ENCODE measurements around the gene FBXO10.

FBXO10 gene

DNA sequence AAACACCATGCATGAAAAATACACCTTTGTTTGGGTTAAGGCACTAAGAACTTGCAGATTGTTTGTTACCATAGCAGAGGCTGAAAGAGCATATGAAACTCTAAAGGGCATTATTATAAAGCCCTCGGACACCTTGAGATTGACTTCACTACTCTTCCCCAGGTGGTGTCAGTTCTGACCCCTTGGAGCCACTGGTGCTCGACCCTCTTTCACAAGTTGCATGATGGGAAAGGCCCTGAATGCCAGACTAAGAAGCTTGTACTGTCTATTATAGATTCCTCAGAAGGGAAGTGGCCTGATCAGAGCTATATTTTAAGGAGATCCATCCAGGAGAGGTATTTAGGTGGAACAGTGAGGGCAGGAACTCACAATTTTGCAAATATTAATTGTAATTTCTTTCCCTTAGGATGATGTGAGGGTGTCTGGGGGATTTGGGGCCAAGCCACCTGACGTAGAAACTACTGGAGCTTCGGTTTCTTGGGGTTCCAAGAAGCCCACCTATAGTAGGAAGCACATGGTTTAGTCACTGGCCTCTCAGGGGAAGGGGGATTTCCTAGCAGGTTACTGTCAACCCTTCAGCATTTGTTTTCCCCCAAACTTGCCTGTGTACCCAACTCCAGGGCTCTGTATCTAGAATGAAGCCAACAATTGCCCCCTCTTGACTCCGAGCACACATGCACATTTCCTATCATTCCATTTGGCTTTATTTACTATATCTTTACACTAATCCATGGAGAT lies 16.2 kb downstream of the FBXO10 start:
- Histone ChIP-seq H3K27ac (no peak overlapping the region), H3K4me3 (no peak overlapping the region)

DNA sequence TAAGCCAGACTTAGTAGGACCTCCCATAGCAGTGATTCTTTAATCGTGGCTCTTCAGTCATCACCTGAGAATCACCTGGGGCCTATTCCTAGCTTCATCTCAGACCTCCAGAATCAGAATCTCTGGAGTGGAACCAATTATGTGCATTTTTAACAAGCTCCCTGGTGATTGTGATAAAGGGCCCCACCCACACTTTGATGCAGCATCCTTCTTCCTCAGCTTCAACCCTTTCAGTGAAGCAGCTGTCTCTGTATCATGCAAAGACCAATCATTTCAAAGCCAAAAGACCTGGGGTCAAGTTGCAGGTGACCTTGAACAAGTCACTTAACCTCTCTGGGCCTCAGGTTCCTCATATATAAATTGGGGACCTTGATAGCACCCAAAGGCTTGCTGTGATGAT lies 17.1 kb downstream of the FBXO10 start:
- Histone ChIP-seq H3K4me3 (no peak overlapping the region), H3K27ac (no peak overlapping the region)

DNA sequence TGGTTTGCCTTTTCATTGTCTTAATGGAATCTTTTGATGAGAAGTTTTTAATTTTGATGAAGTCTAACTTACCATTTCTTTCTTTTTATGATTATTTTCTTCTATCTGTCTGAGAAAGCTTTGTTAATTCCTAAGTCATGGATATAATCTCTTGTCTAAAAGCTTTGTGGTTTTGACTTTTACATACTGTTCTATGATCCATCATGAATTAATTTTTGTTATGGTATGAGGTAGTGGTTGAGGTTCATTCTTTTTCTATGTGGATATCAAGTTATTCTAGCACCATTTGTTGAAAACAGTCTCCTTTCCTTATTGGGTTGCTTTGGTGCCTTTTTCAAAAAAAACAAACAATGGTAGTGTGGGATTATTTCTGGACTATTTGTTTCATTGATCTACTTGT lies 20.4 kb downstream of the FBXO10 start:
- Histone ChIP-seq H3K4me3 (no peak overlapping the region), H3K27ac (peak overlapping the region in 1 of 21 experiments; percentile 65)

DNA sequence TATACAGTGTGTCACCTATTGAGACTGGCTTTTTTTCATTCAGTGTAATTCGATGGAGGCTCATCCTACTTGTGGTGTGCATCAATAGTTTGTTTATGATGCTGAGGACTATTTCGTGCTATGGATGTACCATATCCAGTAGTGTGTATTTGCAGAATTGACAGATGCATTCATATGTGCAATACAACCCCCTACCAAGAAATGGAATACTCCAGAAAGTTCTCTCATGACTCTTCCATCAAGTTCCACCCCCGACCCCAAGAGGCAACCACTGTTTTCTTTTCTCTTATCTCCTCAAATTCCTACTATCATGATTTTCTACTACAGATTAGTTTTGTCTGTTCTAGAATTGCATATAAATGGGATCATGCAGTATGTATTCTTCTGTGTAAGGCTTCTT lies 21.9 kb downstream of the FBXO10 start:
- no peak overlapping the region for H3K4me3 ChIP-seq
- no peak overlapping the region for H3K27ac ChIP-seq

DNA sequence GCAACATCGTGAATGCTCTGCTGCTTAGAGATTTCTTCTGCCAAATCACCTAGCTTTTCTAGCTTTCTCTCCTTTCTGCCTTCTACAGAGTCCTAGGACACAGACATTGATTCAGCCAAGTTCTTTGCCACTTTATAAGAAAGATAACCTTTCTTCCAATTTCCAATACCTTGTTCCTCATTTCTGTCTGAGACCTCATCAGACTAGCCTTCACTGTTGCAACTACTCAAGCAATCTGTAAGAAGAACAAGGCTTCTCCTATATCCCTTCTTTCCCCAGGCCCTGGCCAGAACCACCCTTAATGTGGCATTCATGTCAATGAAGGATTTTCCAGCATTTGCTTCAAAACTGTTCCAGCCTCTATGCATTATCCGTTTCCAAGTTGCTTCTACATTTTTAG lies 24.3 kb downstream of the FBXO10 start:
- peak overlapping the region in 4 of 21 experiments; percentile 1 to 76 (median 14) for H3K27ac ChIP-seq
- no peak overlapping the region for H3K4me3 ChIP-seq

DNA sequence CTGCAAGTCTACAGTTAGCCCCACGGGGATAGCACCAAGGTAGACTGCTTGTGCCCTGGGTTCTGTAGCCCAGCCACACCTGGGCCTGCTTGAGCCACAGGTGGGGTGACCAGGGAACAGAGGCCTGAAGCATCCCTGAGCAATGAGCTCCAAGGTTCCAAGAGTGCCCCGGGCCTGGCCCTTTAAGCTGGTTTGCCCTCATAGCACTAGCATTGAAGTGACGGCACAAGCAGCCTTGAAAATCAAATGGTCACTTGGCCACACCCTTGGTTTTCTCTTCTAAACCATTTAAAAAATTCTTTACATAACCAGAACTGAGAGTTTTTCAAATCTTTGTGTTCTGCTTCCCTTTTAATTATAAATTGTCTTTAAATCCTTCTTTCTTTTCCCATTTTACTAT lies 24.7 kb downstream of the FBXO10 start:
- Histone ChIP-seq H3K27ac (peak overlapping the region in 5 of 21 experiments; percentile 1 to 76 (median 15)), H3K4me3 (no peak overlapping the region)

DNA sequence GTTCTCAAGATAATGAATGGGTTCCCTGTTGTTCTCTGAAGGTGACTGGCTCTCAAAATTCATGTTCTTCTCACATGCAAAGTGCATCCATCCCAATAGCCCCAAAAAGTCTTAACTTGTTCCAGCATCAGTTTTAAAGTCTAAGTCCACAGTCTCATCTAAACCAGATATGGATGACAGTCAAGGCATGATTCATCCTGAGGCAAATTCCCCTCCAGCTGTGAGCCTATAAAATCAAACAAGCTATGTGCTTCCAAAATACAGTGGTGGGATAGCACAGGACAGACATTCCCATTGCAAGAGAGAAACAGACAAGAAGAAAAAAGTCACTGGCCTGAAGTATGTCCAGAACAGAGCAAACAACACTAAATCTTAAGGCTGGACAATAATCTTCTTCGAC lies 25.4 kb downstream of the FBXO10 start:
- peak overlapping the region in 4 of 21 experiments; percentile 12 to 76 (median 42) for H3K27ac ChIP-seq

DNA sequence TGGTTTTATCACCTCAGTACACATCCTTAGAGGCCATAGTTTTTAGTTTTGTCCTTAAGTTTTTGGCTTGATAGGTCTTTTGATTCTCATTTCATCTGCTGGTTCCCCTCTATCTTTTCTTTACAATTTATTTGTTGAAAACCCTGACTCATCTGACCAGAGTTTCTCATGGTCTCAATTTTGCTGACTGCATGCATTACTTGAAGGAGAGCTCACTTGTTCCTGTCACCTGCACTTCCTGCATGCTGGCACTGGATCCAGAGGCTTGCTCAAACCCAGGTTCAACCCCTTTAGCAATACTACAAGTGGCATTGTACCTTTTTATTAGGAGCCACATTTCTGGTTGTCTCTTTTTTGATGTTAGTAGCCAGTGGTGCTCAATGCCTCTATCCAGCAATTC lies 26.7 kb downstream of the FBXO10 start:
- no peak overlapping the region for H3K27ac ChIP-seq
- H3K4me3 ChIP-seq, result no peak overlapping the region

More for the DNA sequence above, 25.4 kb downstream of the FBXO10 start:
- no peak overlapping the region for H3K4me3 ChIP-seq

DNA sequence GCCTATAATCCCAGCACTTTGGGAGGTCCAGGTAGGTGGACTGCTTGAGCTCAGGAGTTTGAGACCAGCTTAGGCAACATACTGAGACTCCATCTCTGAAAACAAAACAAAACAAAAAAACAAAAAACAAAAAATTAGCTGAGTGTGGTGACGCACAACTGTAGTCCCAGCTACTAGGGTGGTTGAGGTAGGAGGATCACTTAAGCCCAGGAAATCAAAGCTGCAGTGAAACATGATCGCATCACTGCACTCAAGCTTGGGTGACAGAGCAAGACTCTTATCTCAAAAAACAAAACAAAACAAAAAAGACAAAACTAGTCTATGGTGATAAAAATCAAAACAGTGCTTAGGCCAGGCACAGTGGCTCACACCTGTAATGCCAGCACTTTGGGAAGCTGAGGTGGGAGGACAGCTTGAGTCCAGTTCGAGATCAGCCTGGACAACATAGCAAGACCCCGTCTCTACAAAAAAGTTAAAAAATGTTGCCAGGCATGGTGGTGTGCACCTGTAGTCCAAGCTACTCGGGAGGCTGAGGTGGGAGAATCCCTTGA lies 28.8 kb downstream of the FBXO10 start:
- Histone ChIP-seq H3K27ac (no peak overlapping the region), H3K4me3 (no peak overlapping the region)

DNA sequence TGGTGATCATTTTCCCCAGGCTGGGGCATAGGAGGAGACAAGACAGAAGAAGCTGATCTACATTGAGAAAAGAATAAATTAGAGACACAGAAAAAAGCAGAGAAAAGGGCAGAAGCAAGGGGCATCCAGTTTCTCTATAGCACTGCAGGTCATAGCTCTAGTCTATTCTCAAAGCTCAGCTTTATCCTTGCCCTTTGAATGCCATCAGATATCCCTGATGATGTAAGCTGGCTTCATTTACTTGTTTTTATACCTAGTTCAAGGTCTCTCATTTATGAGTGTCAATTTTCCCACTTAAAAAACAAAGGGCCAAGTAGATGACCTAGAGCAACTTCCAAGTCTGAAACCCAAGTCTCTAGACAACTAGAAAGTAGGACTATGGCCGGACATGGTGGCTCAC lies 32.7 kb downstream of the FBXO10 start:
- Histone ChIP-seq H3K4me3 (no peak overlapping the region), H3K27ac (no peak overlapping the region)

DNA sequence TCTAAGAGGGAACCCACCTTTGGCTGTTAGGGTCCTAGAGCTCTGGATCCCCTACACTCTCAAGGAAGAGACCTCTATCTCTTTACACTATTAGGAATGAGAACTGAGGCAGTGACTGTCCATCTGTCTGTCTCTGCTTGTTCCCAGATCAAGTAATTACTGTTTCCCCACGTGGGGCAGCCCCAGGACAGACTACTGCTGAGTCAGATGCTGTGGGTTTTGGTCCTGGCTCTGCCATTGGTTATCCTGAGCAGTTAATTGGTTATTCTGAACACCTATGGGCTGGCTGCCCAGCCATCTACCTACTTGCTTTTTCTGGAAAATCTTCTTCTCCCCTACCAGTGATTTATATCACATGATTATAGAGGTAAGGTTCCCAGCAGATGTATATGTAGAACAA lies 33.3 kb downstream of the FBXO10 start:
- Histone ChIP-seq H3K27ac (no peak overlapping the region), H3K4me3 (no peak overlapping the region)

DNA sequence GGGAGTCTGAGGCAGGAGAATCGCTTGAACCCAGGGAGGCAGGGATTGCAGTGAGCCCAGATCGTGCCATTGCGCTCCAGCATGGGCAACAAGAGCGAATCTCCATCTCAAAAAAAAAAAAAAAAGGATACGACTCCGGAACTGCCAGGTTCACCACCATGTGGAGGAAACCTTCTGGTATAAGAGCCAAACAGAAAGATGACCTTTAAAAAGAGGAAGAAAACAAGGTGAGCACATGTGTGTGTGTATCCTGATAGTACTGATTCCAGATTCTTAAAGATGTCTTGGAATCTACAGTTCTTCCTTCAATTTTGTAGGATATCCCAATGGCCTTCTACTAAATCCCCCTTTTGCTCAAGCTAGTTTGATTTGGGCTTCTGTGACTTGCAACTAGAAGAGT lies 33.7 kb downstream of the FBXO10 start:
- H3K27ac ChIP-seq, result no peak overlapping the region
- no peak overlapping the region for H3K4me3 ChIP-seq

DNA sequence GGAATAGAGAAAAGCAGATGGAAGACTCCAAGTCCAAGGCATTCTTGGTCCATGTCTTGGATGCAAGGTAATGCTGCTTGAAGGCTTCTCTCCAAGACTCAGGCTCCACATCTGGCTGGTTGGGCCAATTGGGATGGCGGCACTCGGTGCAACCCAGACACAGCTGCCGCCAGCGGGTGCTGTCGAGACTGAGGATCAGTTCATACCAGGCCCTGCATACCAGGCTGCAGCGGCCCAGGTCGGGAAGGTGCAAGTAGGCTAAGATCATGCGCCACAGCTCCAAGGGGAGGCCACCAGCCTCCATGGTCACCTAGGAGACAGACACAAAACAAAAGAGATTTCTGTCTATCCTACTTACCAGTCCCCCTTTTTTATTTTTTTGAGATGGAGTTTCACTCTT lies 34.7 kb downstream of the FBXO10 start:
- Histone ChIP-seq H3K4me3 (no peak overlapping the region), H3K27ac (no peak overlapping the region)

DNA sequence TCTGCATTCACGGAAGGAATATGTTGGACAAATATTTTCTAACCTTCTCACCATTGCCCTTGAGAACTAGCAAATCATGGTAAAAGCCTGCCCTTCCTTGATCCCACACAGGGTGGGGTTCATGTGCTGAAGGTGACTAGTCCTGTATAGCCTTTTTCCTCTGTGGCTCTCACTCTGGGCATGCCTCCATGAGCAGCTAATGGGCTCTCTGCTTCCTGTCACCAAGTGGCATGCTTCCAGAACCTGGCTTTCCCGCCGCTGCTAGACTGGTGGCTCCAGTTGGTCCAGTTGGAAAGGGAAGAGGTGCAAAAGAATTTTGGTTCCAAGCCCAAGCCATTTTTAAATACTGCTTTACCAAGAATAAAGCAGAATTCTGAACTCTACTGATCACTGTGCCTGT lies 35.5 kb downstream of the FBXO10 start:
- Histone ChIP-seq H3K27ac (peak overlapping the region in 2 of 21 experiments; percentile 17 to 74), H3K4me3 (no peak overlapping the region)

DNA sequence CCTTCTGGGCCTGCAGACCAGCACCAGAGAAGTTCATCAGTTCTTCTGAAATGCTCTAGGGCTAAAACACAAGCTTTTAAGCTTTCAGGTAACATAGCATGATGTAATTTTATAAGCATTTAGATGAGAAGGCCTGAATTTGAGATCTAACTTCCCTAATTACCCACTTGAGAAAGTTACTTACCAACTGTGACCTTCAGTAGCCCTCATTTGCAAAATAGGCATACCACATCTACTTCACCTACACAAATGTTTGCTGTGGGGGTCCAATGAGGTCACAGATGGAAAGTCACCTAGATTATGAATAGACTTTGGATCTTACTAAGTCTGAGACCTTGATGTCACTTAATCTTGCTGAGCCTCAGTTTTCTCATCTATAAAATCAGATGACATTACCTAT lies 36.5 kb downstream of the FBXO10 start:
- H3K27ac ChIP-seq, result no peak overlapping the region

DNA sequence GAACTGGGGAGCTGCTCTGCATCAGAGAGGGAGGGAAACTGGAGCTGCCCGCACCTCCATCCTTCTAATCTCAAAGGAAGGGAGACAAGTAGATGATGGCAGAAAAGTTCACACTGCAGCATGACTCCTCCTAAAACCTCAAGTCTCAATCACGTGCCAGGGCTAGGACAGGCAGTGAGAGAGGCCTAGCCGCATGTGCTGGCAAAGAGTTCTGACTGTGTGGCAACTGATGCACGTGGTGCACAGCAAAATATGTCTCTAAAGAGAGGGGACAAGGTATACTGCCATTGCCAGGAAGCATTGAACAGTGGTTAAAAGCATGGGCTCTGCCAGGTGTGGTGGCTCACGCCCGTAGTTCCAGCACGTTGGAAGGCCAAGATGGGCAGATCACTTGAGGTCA lies 38.1 kb downstream of the FBXO10 start:
- no peak overlapping the region for H3K27ac ChIP-seq
- no peak overlapping the region for H3K4me3 ChIP-seq

More for the DNA sequence above, 36.5 kb downstream of the FBXO10 start:
- no peak overlapping the region for H3K4me3 ChIP-seq

DNA sequence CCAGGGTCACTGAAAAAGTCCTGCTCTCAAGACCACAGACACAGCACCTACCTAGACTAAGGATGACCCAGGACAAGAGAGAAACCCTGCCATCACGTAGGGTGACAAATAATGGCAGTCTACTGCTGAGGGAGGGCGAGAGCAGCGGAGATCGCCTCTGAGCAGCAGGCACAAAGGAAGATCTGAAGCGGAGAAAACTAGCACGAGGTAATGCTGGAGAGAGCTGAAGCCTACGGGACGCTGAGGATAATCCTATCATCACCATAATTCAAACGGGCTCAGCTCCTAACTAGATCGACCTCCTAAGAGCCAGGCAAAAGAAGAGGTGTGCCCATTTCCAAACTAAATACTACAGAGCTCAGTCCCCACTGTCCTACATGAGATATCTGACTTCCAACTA lies 41.3 kb downstream of the FBXO10 start:
- no peak overlapping the region for H3K27ac ChIP-seq
- H3K4me3 ChIP-seq, result no peak overlapping the region

DNA sequence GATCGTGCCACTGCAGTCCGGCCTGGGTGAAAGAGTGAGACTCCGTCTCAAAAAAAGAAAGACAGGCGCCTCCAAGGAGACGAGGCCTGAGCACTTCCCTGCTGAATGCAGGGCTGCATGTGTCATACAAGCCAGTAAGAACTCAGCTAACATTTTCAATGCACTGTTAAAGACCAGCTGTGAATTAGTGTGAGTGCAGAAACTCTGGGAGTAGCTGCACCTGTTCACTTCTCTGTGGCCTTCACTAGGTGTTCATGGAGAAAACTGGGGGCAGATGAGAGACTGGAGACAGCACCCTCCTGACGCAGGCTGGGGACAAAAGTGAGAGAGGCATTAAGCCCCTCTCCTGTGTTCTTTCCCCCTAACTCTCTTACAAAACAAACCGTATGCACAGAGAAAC lies 41.8 kb downstream of the FBXO10 start:
- Histone ChIP-seq H3K4me3 (no peak overlapping the region), H3K27ac (no peak overlapping the region)

DNA sequence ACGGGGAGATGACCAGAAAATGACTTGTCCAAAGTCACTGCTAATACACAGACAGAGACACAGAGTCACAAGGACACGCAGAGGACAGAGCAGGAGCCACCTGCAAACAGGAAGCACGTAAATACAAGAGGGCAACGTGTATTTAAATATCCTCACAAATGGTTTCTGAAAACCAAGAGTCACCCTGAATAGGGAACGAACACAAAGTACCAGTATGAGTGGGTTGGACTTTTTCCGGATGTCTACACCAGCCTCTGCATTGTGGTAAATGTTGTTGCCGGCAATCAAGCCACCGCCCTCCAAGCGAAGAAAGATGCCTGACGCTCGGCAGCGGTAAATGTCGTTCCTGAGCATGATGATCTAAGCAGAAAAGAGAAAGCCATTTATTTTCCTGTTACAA lies 44.5 kb downstream of the FBXO10 start:
- H3K27ac ChIP-seq, result peak overlapping the region in 7 of 21 experiments; percentile 6 to 70 (median 30)

DNA sequence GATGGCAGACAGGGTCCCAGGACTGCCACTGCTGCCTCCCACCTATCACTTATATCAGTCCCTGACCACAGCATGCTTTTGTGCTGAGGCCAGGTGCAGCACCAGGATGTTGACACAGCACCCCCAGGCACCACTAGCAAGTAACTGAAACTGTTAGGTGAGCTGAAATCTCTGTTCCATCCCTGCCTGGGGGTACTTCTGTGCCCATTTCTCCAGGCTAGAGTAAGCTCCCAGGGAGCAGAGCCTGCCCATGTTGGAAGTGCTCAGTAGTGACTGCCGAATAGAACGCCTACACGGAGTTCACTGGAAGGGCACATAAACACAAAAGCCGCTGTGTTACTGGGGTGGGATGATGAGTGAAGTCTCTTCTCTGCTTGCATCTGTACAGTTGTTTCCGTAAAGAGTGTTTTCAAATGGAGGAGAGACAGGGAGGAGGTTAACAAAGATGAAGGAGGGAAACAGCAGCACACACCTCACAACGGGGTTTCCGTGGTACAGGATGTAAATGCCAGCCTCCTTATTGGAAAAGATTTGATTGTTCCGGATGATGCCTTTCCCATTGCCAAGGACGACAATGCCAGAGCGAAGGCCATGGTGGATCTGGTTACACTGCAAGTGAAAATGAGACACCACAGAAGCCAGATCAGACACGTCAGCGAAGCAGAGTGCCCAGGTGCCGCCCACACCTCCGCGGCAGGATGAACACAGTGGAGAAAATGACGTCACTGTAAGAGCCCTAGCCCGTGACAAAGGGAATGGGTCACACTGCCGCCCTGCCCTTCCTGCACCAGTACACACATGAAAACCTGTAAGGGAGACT lies 47.3 kb downstream of the FBXO10 start:
- H3K27ac ChIP-seq, result peak overlapping the region in 13 of 21 experiments; percentile 2 to 77 (median 58)

More for the DNA sequence above, 44.5 kb downstream of the FBXO10 start:
- no peak overlapping the region for H3K4me3 ChIP-seq

DNA sequence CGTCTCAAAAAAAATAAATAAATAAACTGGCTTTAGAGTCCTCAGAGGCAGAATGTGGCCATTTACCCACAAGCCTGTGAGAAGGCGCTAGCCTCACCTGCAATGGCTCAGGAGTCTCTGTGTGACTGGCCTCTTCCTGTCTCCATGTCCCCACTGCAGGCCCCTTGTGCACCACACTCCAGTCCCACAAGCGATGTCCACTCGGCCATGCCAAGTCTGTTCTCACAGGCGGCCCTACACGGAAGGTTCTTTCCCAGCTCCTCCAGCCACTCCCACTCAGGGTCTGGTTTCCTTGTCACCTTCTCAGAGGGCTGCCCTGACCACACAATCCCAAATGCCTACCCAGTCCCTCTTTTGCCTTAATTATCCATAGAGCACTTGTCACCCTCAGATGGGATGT lies 52.3 kb downstream of the FBXO10 start:
- Histone ChIP-seq H3K4me3 (no peak overlapping the region), H3K27ac (no peak overlapping the region)

More for the DNA sequence above, 47.3 kb downstream of the FBXO10 start:
- no peak overlapping the region for H3K4me3 ChIP-seq

All from skin epidermis (tissue), 12 donors.